ENCODE results near the gene RBKS.

- TF ChIP-seq ZNF121 (tag by site-specific recombination; IDR thresholded peaks at IDR 0.05) (no peak), YY1 (tag by site-specific recombination; IDR thresholded peaks at IDR 0.05) (no peak), PATZ1 (tag by site-specific recombination; IDR thresholded peaks at IDR 0.05) (no peak), ZNF157 (tag by site-specific recombination; IDR thresholded peaks at IDR 0.05) (no peak), ZNF530 (tag by site-specific recombination; IDR thresholded peaks at IDR 0.05; ENCODE audit: low read depth) (no peak)
- TF ChIP-seq, protein P1, sequence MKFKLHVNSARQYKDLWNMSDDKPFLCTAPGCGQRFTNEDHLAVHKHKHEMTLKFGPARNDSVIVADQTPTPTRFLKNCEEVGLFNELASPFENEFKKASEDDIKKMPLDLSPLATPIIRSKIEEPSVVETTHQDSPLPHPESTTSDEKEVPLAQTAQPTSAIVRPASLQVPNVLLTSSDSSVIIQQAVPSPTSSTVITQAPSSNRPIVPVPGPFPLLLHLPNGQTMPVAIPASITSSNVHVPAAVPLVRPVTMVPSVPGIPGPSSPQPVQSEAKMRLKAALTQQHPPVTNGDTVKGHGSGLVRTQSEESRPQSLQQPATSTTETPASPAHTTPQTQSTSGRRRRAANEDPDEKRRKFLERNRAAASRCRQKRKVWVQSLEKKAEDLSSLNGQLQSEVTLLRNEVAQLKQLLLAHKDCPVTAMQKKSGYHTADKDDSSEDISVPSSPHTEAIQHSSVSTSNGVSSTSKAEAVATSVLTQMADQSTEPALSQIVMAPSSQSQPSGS (tag by site-specific recombination; IDR thresholded peaks at IDR 0.05; ENCODE audit: low read depth), result no peak
- TF ChIP-seq, protein P2, sequence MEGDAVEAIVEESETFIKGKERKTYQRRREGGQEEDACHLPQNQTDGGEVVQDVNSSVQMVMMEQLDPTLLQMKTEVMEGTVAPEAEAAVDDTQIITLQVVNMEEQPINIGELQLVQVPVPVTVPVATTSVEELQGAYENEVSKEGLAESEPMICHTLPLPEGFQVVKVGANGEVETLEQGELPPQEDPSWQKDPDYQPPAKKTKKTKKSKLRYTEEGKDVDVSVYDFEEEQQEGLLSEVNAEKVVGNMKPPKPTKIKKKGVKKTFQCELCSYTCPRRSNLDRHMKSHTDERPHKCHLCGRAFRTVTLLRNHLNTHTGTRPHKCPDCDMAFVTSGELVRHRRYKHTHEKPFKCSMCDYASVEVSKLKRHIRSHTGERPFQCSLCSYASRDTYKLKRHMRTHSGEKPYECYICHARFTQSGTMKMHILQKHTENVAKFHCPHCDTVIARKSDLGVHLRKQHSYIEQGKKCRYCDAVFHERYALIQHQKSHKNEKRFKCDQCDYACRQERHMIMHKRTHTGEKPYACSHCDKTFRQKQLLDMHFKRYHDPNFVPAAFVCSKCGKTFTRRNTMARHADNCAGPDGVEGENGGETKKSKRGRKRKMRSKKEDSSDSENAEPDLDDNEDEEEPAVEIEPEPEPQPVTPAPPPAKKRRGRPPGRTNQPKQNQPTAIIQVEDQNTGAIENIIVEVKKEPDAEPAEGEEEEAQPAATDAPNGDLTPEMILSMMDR (tag by site-specific recombination; IDR thresholded peaks at IDR 0.05), result no peak
- TF ChIP-seq, protein P3, sequence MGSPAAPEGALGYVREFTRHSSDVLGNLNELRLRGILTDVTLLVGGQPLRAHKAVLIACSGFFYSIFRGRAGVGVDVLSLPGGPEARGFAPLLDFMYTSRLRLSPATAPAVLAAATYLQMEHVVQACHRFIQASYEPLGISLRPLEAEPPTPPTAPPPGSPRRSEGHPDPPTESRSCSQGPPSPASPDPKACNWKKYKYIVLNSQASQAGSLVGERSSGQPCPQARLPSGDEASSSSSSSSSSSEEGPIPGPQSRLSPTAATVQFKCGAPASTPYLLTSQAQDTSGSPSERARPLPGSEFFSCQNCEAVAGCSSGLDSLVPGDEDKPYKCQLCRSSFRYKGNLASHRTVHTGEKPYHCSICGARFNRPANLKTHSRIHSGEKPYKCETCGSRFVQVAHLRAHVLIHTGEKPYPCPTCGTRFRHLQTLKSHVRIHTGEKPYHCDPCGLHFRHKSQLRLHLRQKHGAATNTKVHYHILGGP (tag by site-specific recombination; IDR thresholded peaks at IDR 0.05), result no peak
These were observed 20.4 kb downstream of the RBKS start for GRCh38 chr2:27869763-27870162.

Data from HEK293 (cell line).